Endothelial cell of umbilical vein (primary cell): Measurements from ENCODE around the gene HINFP. TPM values are rescaled to one million over a fixed set of nuclear protein-coding genes. Genes with fewer than 3 reads are reported as not detected.

Experiments
- BruUV-seq: library from RNA; stranded (reverse); fragments of 400-500 nt; replicated peaks from 2 replicates; lab custom pipeline; 2021; lab: Mats Ljungman, UMichigan
- CTCF ChIA-PET: fragments of 300-600, 350-600 bp; sonication (Branson Sonifier 250); formaldehyde crosslinking; loops from one replicate; lab custom pipeline; 2021; ENCODE audit warnings: antibody characterized with exemption, inconsistent platforms; lab: Charles Lee
- POLR2A ChIA-PET: fragments of 300-600, 350-600 bp; sonication (Branson Sonifier 250); formaldehyde crosslinking; loops from one replicate; lab custom pipeline; 2021; ENCODE audit warnings: antibody characterized with exemption, inconsistent platforms; lab: Charles Lee
- DNase-seq: peaks from one replicate; pipeline ENCODE4 v3.0.0-alpha.2; 2011; ENCODE audit warnings: low read depth, low spot score
- FAIRE-seq: peaks from 2 replicates; lab custom pipeline; 2011; peaks lifted over from hg19 to GRCh38; lab: Jason Lieb, UNC
- H2AFZ ChIP-seq: 2 replicates; pipeline ENCODE4 v1.6.0; 2012; ENCODE audit warnings: low read depth, low read length, control low read depth, inconsistent platforms
- H3K27ac ChIP-seq: 2 replicates; pipeline ENCODE4 v1.5.1; 2011; ENCODE audit warnings: low read depth, mild to moderate bottlenecking, control low read depth, low read length, moderate library complexity; ENCODE audit not compliant: insufficient read depth
- H3K27me3 ChIP-seq, 2 experiments: 2 replicates each; pipeline versions ENCODE4 v1.6.0 to v1.6.1; 2011; ENCODE audit warnings: low read length in 2 of 2, mixed read lengths in 1 of 2; ENCODE audit not compliant: control insufficient read depth in 2 of 2, insufficient read depth in 2 of 2
- H3K36me3 ChIP-seq, 2 experiments: 2 replicates in 1 of 2; 3 replicates in 1 of 2; pipeline ENCODE4 v1.5.1; 2011; ENCODE audit warnings: low read length in 2 of 2, mild to moderate bottlenecking in 1 of 2, moderate library complexity in 1 of 2; ENCODE audit not compliant: control insufficient read depth in 2 of 2, insufficient read depth in 2 of 2; ENCODE audit errors: extremely low read depth in 1 of 2
- H3K4me1 ChIP-seq: 3 replicates; pipeline ENCODE4 v1.5.1; 2011; ENCODE audit warnings: mild to moderate bottlenecking, low read length; ENCODE audit not compliant: control insufficient read depth, insufficient read depth; ENCODE audit errors: extremely low read depth
- H3K4me2 ChIP-seq: 2 replicates; pipeline ENCODE4 v1.6.1; 2011; ENCODE audit warnings: low read length, control low read depth, mixed read lengths; ENCODE audit not compliant: insufficient read depth
- H3K4me3 ChIP-seq, 3 experiments: fragments of 200-600 bp in 1 of 3; sonication (generic), shearing (Covaris generic) in 1 of 3; replicated peaks in 1 of 3; 2 replicates each; pipeline ENCODE4 v1.5.1; 2011 to 2016; ENCODE audit warnings: control low read depth in 3 of 3, low read length in 3 of 3, mild to moderate bottlenecking in 2 of 3, inconsistent platforms in 1 of 3, low read depth in 1 of 3, moderate library complexity in 1 of 3; ENCODE audit not compliant: insufficient read depth in 1 of 3
- H3K79me2 ChIP-seq: 2 replicates; pipeline ENCODE4 v1.6.0; 2012; ENCODE audit warnings: low read length, inconsistent platforms; ENCODE audit not compliant: control insufficient read depth, insufficient read depth
- H3K9ac ChIP-seq: replicated peaks from 2 replicates; pipeline ENCODE3; 2011; ENCODE audit warnings: low read length, control low read depth; ENCODE audit not compliant: insufficient read depth; ENCODE audit errors: extremely low read depth
- H3K9me1 ChIP-seq: replicated peaks from 3 replicates; pipeline ENCODE4 v1.6.0; 2011; ENCODE audit warnings: mild to moderate bottlenecking, low read length; ENCODE audit not compliant: control insufficient read depth, insufficient read depth; ENCODE audit errors: extremely low read depth
- H3K9me3 ChIP-seq: replicated peaks from 2 replicates; pipeline ENCODE4 v1.5.1; 2012; ENCODE audit warnings: low read length, inconsistent platforms; ENCODE audit not compliant: control insufficient read depth, insufficient read depth
- H4K20me1 ChIP-seq: replicated peaks from 2 replicates; pipeline ENCODE3; 2011; ENCODE audit warnings: mild to moderate bottlenecking, low read length; ENCODE audit not compliant: control insufficient read depth, insufficient read depth; ENCODE audit errors: extremely low read depth
- CTCF ChIP-seq, 2 donors: IDR thresholded peaks; 1 replicate in 1 of 2; 2 replicates in 1 of 2; pipeline ENCODE4 v1.5.1; 2011; ENCODE audit warnings: low read length in 2 of 2, mild to moderate bottlenecking in 2 of 2, moderate library complexity in 2 of 2, control low read depth in 1 of 2, inconsistent platforms in 1 of 2, low read depth in 1 of 2; ENCODE audit not compliant: insufficient read depth in 1 of 2; ENCODE audit errors: extremely low read depth in 1 of 2
- EZH2 ChIP-seq: IDR thresholded peaks from 2 replicates; pipeline ENCODE4 v1.6.1; 2012; ENCODE audit warnings: borderline replicate concordance, low read depth, mild to moderate bottlenecking, moderate library complexity, low read length, inconsistent platforms; ENCODE audit not compliant: severe bottlenecking
- FOS ChIP-seq: IDR thresholded peaks from 2 replicates; pipeline ENCODE4 v1.6.1; 2011; ENCODE audit warnings: mild to moderate bottlenecking, low read length, moderate library complexity, borderline replicate concordance; ENCODE audit not compliant: insufficient read depth
- GATA2 ChIP-seq: IDR thresholded peaks from 2 replicates; pipeline ENCODE4 v1.7.0; 2011; ENCODE audit warnings: low read depth, mild to moderate bottlenecking, moderate library complexity, mixed read lengths, low read length; ENCODE audit not compliant: insufficient read length, insufficient read depth
- JUN ChIP-seq: IDR thresholded peaks from 2 replicates; pipeline ENCODE4 v1.6.1; 2011; ENCODE audit warnings: borderline replicate concordance, low read depth; ENCODE audit not compliant: insufficient read length, insufficient read depth
- MAX ChIP-seq: IDR thresholded peaks from 2 replicates; pipeline ENCODE4 v1.6.1; 2011; ENCODE audit not compliant: insufficient read depth, insufficient read length
- MYC ChIP-seq: IDR thresholded peaks from one replicate; pipeline ENCODE4 v1.6.1; 2011; ENCODE audit warnings: mild to moderate bottlenecking, low read depth, low read length
- POLR2A ChIP-seq: IDR thresholded peaks from 2 replicates; pipeline ENCODE4 v1.6.1; 2012; ENCODE audit warnings: low read depth, mild to moderate bottlenecking, control low read depth, low read length
- POLR2AphosphoS5 ChIP-seq: IDR thresholded peaks from 2 replicates; pipeline ENCODE4 v1.6.1; 2012; ENCODE audit warnings: low read depth, mild to moderate bottlenecking, control low read depth, low read length, moderate library complexity; ENCODE audit not compliant: insufficient read depth
- dilution Hi-C: fragments of 300-500 bp; cut with MboI; formaldehyde crosslinking; loops from one replicate; pipeline ENCODE4 v1.15.0; 2019; ENCODE audit warnings: low sequenced_read_pairs; ENCODE audit not compliant: extremely low pct_ligation_motif_present
- intact Hi-C: fragments of 100-400 bp; cut with micrococcal nuclease; formaldehyde crosslinking; loops from one replicate; pipeline ENCODE4 v1.10.0; 2022
- polyA plus RNA-seq, 4 experiments: library from polyadenylated mRNA; depleted of rRNA in 3 of 4; stranded (reverse) in 3 of 4; unstranded in 1 of 4; fragments of >200 nt; gene quantifications; 2 replicates each; pipeline versions ENCODE4 v1.2.1 to v1.2.3, GENCODE V29; 2011 to 2012; ENCODE audit warnings: missing spikeins in 1 of 4
- total RNA-seq: library from RNA; stranded (reverse); gene quantifications from 2 replicates; pipeline ENCODE4 v1.2.3, GENCODE V29; 2021

Gene HINFP
- total and polyA plus RNA-seq, 2 donors (not counting 3 experiments of a cell fraction or from before 2014, with no cell fraction given): 30.8 to 33.4 TPM

- Histone ChIP-seq H4K20me1 (no peaks in the 10 kb centered on the region), H3K9me3 (no peaks in the 10 kb centered on the region), H3K79me2 (peaks cover 12% of the 10 kb centered on the region), H3K27ac (no peak overlapping the region), H3K4me2 (no peak overlapping the region), H3K9ac (no peak overlapping the region), H3K9me1 (no peaks in the 10 kb centered on the region), H3K27me3 (no peaks in the 10 kb centered on the region), H3K4me1 (peaks cover 17% of the 10 kb centered on the region), H2AFZ (no peak overlapping the region), H3K4me3 (no peak overlapping the region), H3K36me3 (peaks cover 2 to 19% of the 10 kb centered on the region in 2 experiments)
- CTCF ChIA-PET: interaction anchor here (1.3 to 1.5 kb wide), 3 partner anchors 32 to 212 kb away, joined by 3 to 4 read pairs (median 3); a partner anchor contains a TSS
- DNase-seq: peak; percentile 21
- POLR2A ChIA-PET: no interaction called here
- no TSS peak for BruUV-seq
- intact Hi-C loops: no loop called here
- no peak for TF ChIP-seq POLR2AphosphoS5
- no peak for TF ChIP-seq FOS
- TF ChIP-seq POLR2A: no peak
- TF ChIP-seq GATA2: no peak
- no peak for TF ChIP-seq CTCF (IDR thresholded peaks at IDR 0.05; ENCODE audit: extremely low read depth in 1 of 2, insufficient read depth in 1 of 2, low read depth in 1 of 2, low read length in 2 of 2)
- TF ChIP-seq MAX: no peak
- no peak for TF ChIP-seq MYC
- TF ChIP-seq JUN: no peak
- TF ChIP-seq EZH2: no peak
- dilution Hi-C loops: no loop called here
- FAIRE-seq: no peak
These were observed 5.4 kb downstream of the HINFP start for GRCh38 chr11:119126675-119127268.
